A549 (cell line): ENCODE data around the gene MMP19. TPM values are rescaled to one million over a fixed set of nuclear protein-coding genes. Genes with fewer than 3 reads are reported as not detected.

Experiments used
- ATAC-seq, 2 experiments: fragments of 200-7000 bp in 1 of 2; fragments of >200 bp in 1 of 2; cut with Nextera tagmentation in 1 of 2; cut with Tn5 transposase in 1 of 2; 3 replicates each; pipeline versions ENCODE4 v1.8.0 to v1.9.1; 2018 to 2020; ENCODE audit warnings: mild to moderate bottlenecking in 1 of 2, moderate library complexity in 1 of 2
- CTCF ChIA-PET: fragments of 300-600 bp; sonication (Branson Sonifier 250); formaldehyde crosslinking; extraction: SDS; loops from one replicate; lab custom pipeline; 2021; ENCODE audit warnings: antibody characterized with exemption, inconsistent platforms; lab: Yijun Ruan, JAX
- POLR2A ChIA-PET: fragments of 350-600 bp; formaldehyde crosslinking; extraction: SDS; loops from one replicate; lab custom pipeline; 2021; ENCODE audit warnings: antibody characterized with exemption, inconsistent platforms; lab: Yijun Ruan, JAX
- DNase-seq, 2 experiments: peaks; one replicate each; pipeline versions ENCODE4 v3.0.0 to v3.0.0-alpha.2; 2011 to 2016; ENCODE audit warnings: low read depth in 1 of 2, low spot score in 1 of 2
- FAIRE-seq: peaks from 2 replicates; lab custom pipeline; 2011; peaks lifted over from hg19 to GRCh38; lab: Jason Lieb, UNC
- H3K27ac ChIP-seq, 2 experiments: fragments of >200 bp; sonication (Bioruptor Twin); formaldehyde crosslinking; 3 replicates each; pipeline ENCODE4 v1.5.1; 2016 to 2017
- H3K4me1 ChIP-seq: fragments of >200 bp; sonication (Bioruptor Twin); formaldehyde crosslinking; 3 replicates; pipeline ENCODE4 v1.6.1; 2016
- H3K4me2 ChIP-seq: fragments of >200 bp; sonication (Bioruptor Twin); formaldehyde crosslinking; 3 replicates; pipeline ENCODE4 v1.6.1; 2016
- H3K4me3 ChIP-seq: fragments of >200 bp; sonication (Bioruptor Twin); formaldehyde crosslinking; 3 replicates; pipeline ENCODE4 v1.5.1; 2016
- H3K9me3 ChIP-seq: fragments of >200 bp; sonication (Bioruptor Twin); formaldehyde crosslinking; 3 replicates; pipeline ENCODE4 v1.6.1; 2016
- CBX2 ChIP-seq: fragments of 200-600 bp; sonication (generic); IDR thresholded peaks from 2 replicates; pipeline ENCODE4 v1.6.1; 2016; ENCODE audit warnings: low read depth, mild to moderate bottlenecking, borderline replicate concordance
- CHD2 ChIP-seq: fragments of 150-350 bp; IDR thresholded peaks from 2 replicates; pipeline ENCODE4 v1.6.1; 2014; ENCODE audit warnings: low read length; ENCODE audit not compliant: partially characterized antibody
- CHD4 ChIP-seq: fragments of 200-600 bp; sonication (generic); IDR thresholded peaks from 2 replicates; pipeline ENCODE4 v1.6.1; 2016; ENCODE audit warnings: antibody characterized with exemption, mild to moderate bottlenecking, borderline replicate concordance
- EP300 ChIP-seq, 2 experiments: fragments of >200 bp; sonication (Bioruptor Twin); formaldehyde crosslinking; IDR thresholded peaks; 2 replicates in 1 of 2; 3 replicates in 1 of 2; pipeline ENCODE4 v1.6.1; 2016 to 2017
- ESRRA ChIP-seq: fragments of 150-350 bp; IDR thresholded peaks from 2 replicates; pipeline ENCODE4 v1.6.1; 2014; ENCODE audit warnings: mild to moderate bottlenecking, low read length, borderline replicate concordance
- FOSB ChIP-seq: fragments of 250-450 bp; sonication (Bioruptor Pico); IDR thresholded peaks from 2 replicates; pipeline ENCODE4 v1.5.0; 2020; ENCODE audit warnings: mild to moderate bottlenecking, moderate library complexity
- GATA3 ChIP-seq: IDR thresholded peaks from 2 replicates; pipeline ENCODE4 v1.6.1; 2012; ENCODE audit warnings: borderline replicate concordance
- HOXA7 ChIP-seq: fragments of 250-450 bp; sonication (Bioruptor Pico); IDR thresholded peaks from 2 replicates; pipeline ENCODE4 v1.5.0; 2020; ENCODE audit warnings: mild to moderate bottlenecking, moderate library complexity
- HOXB5 ChIP-seq: fragments of 250-450 bp; sonication (Bioruptor Pico); IDR thresholded peaks from 2 replicates; pipeline ENCODE4 v1.5.0; 2020; ENCODE audit warnings: mild to moderate bottlenecking, moderate library complexity
- KDM1A ChIP-seq: fragments of 200-600 bp; sonication (generic); IDR thresholded peaks from 2 replicates; pipeline ENCODE4 v1.6.1; 2016; ENCODE audit warnings: low read depth, mild to moderate bottlenecking
- MAFK ChIP-seq: fragments of 450-650 bp; IDR thresholded peaks from 2 replicates; pipeline ENCODE4 v1.6.1; 2014; ENCODE audit not compliant: partially characterized antibody
- MAZ ChIP-seq: fragments of 150-350 bp; IDR thresholded peaks from 2 replicates; pipeline ENCODE4 v1.6.1; 2014; ENCODE audit warnings: antibody characterized with exemption, low read depth, low read length, borderline replicate concordance
- NFE2L2 ChIP-seq: fragments of 150-350 bp; conservative IDR thresholded peaks from 2 replicates; pipeline ENCODE4 v1.6.1; 2014; ENCODE audit warnings: low read length
- PHF8 ChIP-seq: fragments of 200-600 bp; sonication (generic); IDR thresholded peaks from 2 replicates; pipeline ENCODE4 v1.6.1; 2016; ENCODE audit warnings: low read depth, mild to moderate bottlenecking, antibody characterized with exemption, moderate library complexity, borderline replicate concordance
- POLR2A ChIP-seq: IDR thresholded peaks from 2 replicates; pipeline ENCODE4 v1.6.1; 2012; ENCODE audit warnings: mild to moderate bottlenecking, low read length
- RAD21 ChIP-seq, 2 experiments: fragments of >200 bp in 1 of 2; sonication (Bioruptor Twin) in 1 of 2; formaldehyde crosslinking in 1 of 2; IDR thresholded peaks in 1 of 2; conservative IDR thresholded peaks in 1 of 2; 2 replicates in 1 of 2; 3 replicates in 1 of 2; pipeline ENCODE4 v1.6.1; 2012 to 2018; ENCODE audit warnings: inconsistent platforms in 1 of 2
- SMC3 ChIP-seq: fragments of >200 bp; sonication (Bioruptor Twin); formaldehyde crosslinking; IDR thresholded peaks from 3 replicates; pipeline ENCODE4 v1.6.1; 2018; ENCODE audit warnings: inconsistent platforms
- TFCP2L1 ChIP-seq: fragments of 250-450 bp; sonication (Bioruptor Pico); IDR thresholded peaks from 2 replicates; pipeline ENCODE4 v1.5.0; 2021; ENCODE audit warnings: mild to moderate bottlenecking
- ZFP36 ChIP-seq: fragments of 450-650 bp; IDR thresholded peaks from 2 replicates; pipeline ENCODE4 v1.6.1; 2014; ENCODE audit warnings: borderline replicate concordance; ENCODE audit not compliant: partially characterized antibody
- WGBS: methylation state at CpG from one replicate; pipeline ENCODE4 v1.1.6; 2017; ENCODE audit errors: missing lambda C conversion rate; 5-methylcytosine and 5-hydroxymethylcytosine counted together
- polyA plus RNA-seq, 4 experiments: library from polyadenylated mRNA; depleted of rRNA in 3 of 4; stranded (reverse); fragments of >200 nt; fragmentation: RNase III in 1 of 4; extraction: RNeasy Plus Mini Kit Qiagen cat#74134 plus additional on column Dnase treatment in 1 of 4; gene quantifications; 2 replicates in 3 of 4; 3 replicates in 1 of 4; pipeline ENCODE4 v1.2.3, GENCODE V29; 2011 to 2017
- TF ChIP-seq, protein P1 (sequence below): fragments of >200 bp; sonication (Bioruptor Twin); formaldehyde crosslinking; IDR thresholded peaks from 3 replicates; pipeline ENCODE4 v1.5.1; 2016
- TF ChIP-seq, protein P2 (sequence below): fragments of >200 bp; sonication (Bioruptor Twin); formaldehyde crosslinking; IDR thresholded peaks from 3 replicates; pipeline ENCODE4 v1.6.1; 2016
- TF ChIP-seq, protein P3 (sequence below): fragments of 150-350 bp; IDR thresholded peaks from 2 replicates; pipeline ENCODE4 v1.6.1; 2014; ENCODE audit warnings: low read depth, mild to moderate bottlenecking, low read length

Gene MMP19
- polyA plus RNA-seq, 2 of the 4 experiments (the other 2 are of a cell fraction) = 0.06 to 0.09 TPM

DNA sequence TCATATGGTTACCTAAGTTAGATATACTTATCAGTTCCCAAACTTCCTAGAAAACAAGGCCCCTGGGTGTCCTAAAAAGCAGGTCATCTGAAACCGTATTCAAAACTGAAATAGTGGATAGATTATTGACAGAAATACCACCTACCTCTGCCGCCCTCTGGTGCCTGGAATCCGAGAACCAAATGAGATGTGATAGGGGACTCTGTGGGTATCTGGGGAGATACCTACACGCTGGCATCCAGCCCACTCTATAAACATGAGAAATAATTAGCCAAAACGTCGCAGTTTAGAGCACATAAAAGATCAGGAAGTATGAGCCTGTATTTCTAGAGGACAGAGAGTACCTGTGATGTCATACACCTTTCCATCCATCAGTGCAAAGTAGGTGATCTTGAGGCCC lies 20.5 kb downstream of the MMP19 start:
- FAIRE-seq (no peak), ATAC-seq (no peak), DNase-seq (peak; percentile 44 to 62)
- no peak for TF ChIP-seq MAZ
- TF ChIP-seq, protein P1, sequence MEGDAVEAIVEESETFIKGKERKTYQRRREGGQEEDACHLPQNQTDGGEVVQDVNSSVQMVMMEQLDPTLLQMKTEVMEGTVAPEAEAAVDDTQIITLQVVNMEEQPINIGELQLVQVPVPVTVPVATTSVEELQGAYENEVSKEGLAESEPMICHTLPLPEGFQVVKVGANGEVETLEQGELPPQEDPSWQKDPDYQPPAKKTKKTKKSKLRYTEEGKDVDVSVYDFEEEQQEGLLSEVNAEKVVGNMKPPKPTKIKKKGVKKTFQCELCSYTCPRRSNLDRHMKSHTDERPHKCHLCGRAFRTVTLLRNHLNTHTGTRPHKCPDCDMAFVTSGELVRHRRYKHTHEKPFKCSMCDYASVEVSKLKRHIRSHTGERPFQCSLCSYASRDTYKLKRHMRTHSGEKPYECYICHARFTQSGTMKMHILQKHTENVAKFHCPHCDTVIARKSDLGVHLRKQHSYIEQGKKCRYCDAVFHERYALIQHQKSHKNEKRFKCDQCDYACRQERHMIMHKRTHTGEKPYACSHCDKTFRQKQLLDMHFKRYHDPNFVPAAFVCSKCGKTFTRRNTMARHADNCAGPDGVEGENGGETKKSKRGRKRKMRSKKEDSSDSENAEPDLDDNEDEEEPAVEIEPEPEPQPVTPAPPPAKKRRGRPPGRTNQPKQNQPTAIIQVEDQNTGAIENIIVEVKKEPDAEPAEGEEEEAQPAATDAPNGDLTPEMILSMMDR = peak; percentile 56
- 24% methylated on average over 6 of the region's 6 CpGs for WGBS
- Histone ChIP-seq H3K4me1 (peaks cover 42% of the 10 kb centered on the region), H3K27ac (no peak overlapping the region), H3K4me3 (no peak overlapping the region), H3K4me2 (no peak overlapping the region), H3K9me3 (no peaks in the 10 kb centered on the region)
- CTCF ChIA-PET = interaction anchor here (2.1 to 4.6 kb wide), 4 partner anchors 84 to 118 kb away, joined by 9 to 16 read pairs (median 14); no protein-coding TSS in a partner anchor
- POLR2A ChIA-PET = no interaction called here

DNA sequence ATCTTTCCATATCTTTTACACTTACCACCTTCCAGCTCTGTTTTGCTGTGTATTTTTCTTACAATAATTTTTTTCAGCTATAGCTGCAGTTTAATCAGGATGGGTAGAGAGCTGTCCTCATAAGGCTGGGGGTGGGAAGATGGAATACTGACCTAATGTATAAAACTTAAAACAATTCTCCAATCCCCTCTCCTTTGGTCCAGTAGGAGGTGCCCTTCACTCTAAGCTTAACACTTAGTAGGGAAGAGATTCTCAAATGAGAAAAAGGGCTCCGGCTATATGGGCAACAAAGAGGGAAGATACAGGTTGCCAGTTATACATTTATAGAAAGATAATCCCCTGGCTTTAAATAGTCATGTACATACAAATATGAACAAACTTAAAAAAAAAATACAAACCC lies 22.1 kb downstream of the MMP19 start:
- peaks cover 42% of the 10 kb centered on the region for H3K4me1 ChIP-seq
- H3K4me3 ChIP-seq = no peak overlapping the region
- ATAC-seq = no peak
- peak; percentile 41 to 44 for DNase-seq
- 96% methylated on average over 1 of the region's 1 CpG for WGBS
- ChIA-PET POLR2A (interaction anchor here (1.9 kb wide), 1 partner anchor 9 kb away, joined by 13 read pairs; the partner anchor contains the start of gene DNAJC14), CTCF (interaction anchor here (0.6 to 4.6 kb wide), 8 partner anchors 8 to 438 kb away, joined by 3 to 17 read pairs (median 10); partner anchors contain the start of gene ANKRD52)
- no peak overlapping the region for H3K27ac ChIP-seq
- TF ChIP-seq KDM1A (no peak), RAD21 (conservative IDR thresholded peaks at IDR 0.05 in 1 of 2, IDR thresholded peaks at IDR 0.05 in 1 of 2) (peak in 1 of 2 experiments; percentile 15; a peak in 1 of 5 replicates)
- TF ChIP-seq, protein P1 = peak; percentile 38
- FAIRE-seq = no peak
- H3K4me2 ChIP-seq = no peak overlapping the region
- H3K9me3 ChIP-seq = no peaks in the 10 kb centered on the region

DNA sequence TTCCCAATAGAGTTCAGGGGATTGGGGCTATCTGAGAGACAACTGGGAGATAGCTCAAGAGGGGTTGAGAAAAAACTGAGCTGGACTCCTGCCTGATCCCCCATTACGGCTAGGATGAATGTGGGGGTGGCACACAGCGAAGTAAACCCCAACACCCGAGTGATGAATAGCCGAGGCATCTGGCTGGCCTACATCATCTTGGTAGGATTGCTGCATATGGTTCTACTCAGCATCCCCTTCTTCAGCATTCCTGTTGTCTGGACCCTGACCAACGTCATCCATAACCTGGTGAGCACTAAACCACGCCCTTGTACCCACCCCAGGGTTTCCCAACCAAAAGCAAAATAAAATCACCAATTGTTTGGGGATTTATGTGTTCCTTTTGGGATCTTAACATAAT lies 23.9 kb downstream of the MMP19 start:
- DNase-seq = no peak
- ATAC-seq = no peak
- H3K4me2 ChIP-seq = peak overlapping the region; percentile 82
- POLR2A ChIA-PET = interaction anchor here (1.1 to 3.7 kb wide), 3 partner anchors 11 to 285 kb away, joined by 4 to 84 read pairs (median 11); partner anchors contain the start of genes CD63, DNAJC14 and PA2G4
- FAIRE-seq = no peak
- H3K27ac ChIP-seq = peak overlapping the region; percentile 87 to 90; a peak in 5 of 6 replicates
- no peak for TF ChIP-seq CHD2
- TF ChIP-seq TFCP2L1 (CRISPR knock-in tag) = no peak
- no peak for TF ChIP-seq NFE2L2
- TF ChIP-seq CBX2 = no peak
- no peak for TF ChIP-seq ESRRA
- no peak for TF ChIP-seq POLR2A
- TF ChIP-seq, all 56 proteins: peak for 0
- H3K4me3 ChIP-seq = peak overlapping the region; percentile 77
- H3K4me1 ChIP-seq = peaks cover 37% of the 10 kb centered on the region
- WGBS = 67% methylated on average over 6 of the region's 6 CpGs
- no peaks in the 10 kb centered on the region for H3K9me3 ChIP-seq
- CTCF ChIA-PET = interaction anchor here (1.8 to 3.6 kb wide), 5 partner anchors 11 to 121 kb away, joined by 6 to 14 read pairs (median 13); no protein-coding TSS in a partner anchor

DNA sequence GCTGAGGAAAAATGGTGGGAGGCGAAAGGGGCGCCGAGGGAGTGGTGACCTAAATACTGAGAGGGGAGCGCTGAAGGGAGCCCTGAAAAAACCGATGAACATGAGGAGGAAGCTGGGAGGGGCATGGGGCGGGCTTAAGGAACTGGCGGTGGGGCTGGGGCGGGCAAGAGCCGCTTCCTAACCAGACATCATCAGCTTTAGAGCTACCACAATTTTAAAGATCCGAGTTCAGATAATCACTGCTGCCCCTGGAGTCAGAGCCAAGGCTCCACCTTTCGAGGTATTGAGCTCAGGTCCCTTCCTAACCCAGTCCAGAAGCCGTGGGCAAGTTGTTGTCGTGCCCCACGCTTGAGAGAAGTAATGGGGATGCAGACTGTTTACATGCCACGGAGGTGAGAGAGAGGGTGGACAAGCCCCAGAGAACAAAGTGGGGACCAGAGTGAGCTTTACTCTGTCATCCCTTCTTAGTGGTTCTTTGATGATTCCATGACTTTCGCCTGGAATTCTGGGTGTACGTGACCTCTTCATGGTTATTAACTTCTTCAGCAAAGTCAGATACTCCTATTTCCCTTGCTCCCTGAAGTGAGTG lies 24.5 kb downstream of the MMP19 start:
- WGBS = 2% methylated on average over 16 of the region's 17 CpGs
- Histone ChIP-seq H3K9me3 (no peaks in the 10 kb centered on the region), H3K4me1 (peaks cover 31% of the 10 kb centered on the region), H3K27ac (peak overlapping the region; percentile 87 to 90), H3K4me3 (peak overlapping the region; percentile 77), H3K4me2 (peak overlapping the region; percentile 82)
- ATAC-seq (peak; percentile 62 to 77), DNase-seq (no peak), FAIRE-seq (no peak)
- TF ChIP-seq EP300 (IDR thresholded peaks at IDR 0.05) (no peak), GATA3 (no peak), MAZ (no peak), FOSB (0 out of 2 replicates have a peak, but pooled peaks have one; percentile 25), ZFP36 (no peak), HOXB5 (no peak), HOXA7 (CRISPR knock-in tag) (no peak), SMC3 (no peak), MAFK (no peak), CHD4 (no peak), PHF8 (peak; percentile 34; the same call in 1 of the 2 replicates)
- TF ChIP-seq, protein P2, sequence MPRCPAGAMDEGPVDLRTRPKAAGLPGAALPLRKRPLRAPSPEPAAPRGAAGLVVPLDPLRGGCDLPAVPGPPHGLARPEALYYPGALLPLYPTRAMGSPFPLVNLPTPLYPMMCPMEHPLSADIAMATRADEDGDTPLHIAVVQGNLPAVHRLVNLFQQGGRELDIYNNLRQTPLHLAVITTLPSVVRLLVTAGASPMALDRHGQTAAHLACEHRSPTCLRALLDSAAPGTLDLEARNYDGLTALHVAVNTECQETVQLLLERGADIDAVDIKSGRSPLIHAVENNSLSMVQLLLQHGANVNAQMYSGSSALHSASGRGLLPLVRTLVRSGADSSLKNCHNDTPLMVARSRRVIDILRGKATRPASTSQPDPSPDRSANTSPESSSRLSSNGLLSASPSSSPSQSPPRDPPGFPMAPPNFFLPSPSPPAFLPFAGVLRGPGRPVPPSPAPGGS = peak; percentile 16; the same call in 1 of the 3 replicates
- TF ChIP-seq, protein P3, sequence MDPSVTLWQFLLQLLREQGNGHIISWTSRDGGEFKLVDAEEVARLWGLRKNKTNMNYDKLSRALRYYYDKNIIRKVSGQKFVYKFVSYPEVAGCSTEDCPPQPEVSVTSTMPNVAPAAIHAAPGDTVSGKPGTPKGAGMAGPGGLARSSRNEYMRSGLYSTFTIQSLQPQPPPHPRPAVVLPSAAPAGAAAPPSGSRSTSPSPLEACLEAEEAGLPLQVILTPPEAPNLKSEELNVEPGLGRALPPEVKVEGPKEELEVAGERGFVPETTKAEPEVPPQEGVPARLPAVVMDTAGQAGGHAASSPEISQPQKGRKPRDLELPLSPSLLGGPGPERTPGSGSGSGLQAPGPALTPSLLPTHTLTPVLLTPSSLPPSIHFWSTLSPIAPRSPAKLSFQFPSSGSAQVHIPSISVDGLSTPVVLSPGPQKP = no peak
- ChIA-PET POLR2A (interaction anchor here (0.6 to 3.7 kb wide), 19 partner anchors 8 to 286 kb away, joined by 3 to 84 read pairs (median 4); partner anchors contain the start of genes BLOC1S1, CD63, DGKA and DNAJC14), CTCF (interaction anchor here (0.7 to 3.6 kb wide), 11 partner anchors 10 to 122 kb away, joined by 3 to 21 read pairs (median 6); no protein-coding TSS in a partner anchor)
